HepG2 (cell line): ENCODE results near the gene DENND4A. TPM values are rescaled to one million over a fixed set of nuclear protein-coding genes. Genes with fewer than 3 reads are reported as not detected.

Experiments
- BRD4 ChIP-seq: sonication (generic); formaldehyde crosslinking; IDR thresholded peaks from 2 replicates; pipeline ENCODE4 v1.4.0; 2020; ENCODE audit warnings: missing genetic modification reagents
- EP300 ChIP-seq, 3 experiments: sonication (generic) in 1 of 3; formaldehyde crosslinking in 1 of 3; IDR thresholded peaks; 2 replicates each; pipeline versions ENCODE4 v1.5.1 to v1.6.1; 2011 to 2020; ENCODE audit warnings: low read depth in 2 of 3, low read length in 2 of 3, borderline replicate concordance in 1 of 3, improper control_type of control experiment in 1 of 3, mild to moderate bottlenecking in 1 of 3, missing genetic modification reagents in 1 of 3, moderate library complexity in 1 of 3
- HOXA3 ChIP-seq: sonication (generic); formaldehyde crosslinking; IDR thresholded peaks from 2 replicates; pipeline ENCODE4 v1.5.0; 2020; ENCODE audit warnings: missing genetic modification reagents
- KLF16 ChIP-seq, 2 experiments: sonication (generic) in 1 of 2; formaldehyde crosslinking in 1 of 2; IDR thresholded peaks; 2 replicates each; pipeline versions ENCODE4 v1.6.1 to v1.8.0; 2016 to 2023; ENCODE audit warnings: missing genetic modification reagents in 2 of 2, missing compliant biosample characterization in 1 of 2
- NCOA1 ChIP-seq: sonication (generic); formaldehyde crosslinking; IDR thresholded peaks from 2 replicates; pipeline ENCODE4 v1.9.0; 2021; ENCODE audit warnings: missing genetic modification reagents
- RARA ChIP-seq: IDR thresholded peaks from 2 replicates; pipeline ENCODE4 v1.6.1; 2016; ENCODE audit warnings: missing genetic modification reagents, missing compliant biosample characterization
- RARG ChIP-seq: sonication (generic); formaldehyde crosslinking; IDR thresholded peaks from 2 replicates; pipeline ENCODE4 v1.4.0; 2020; ENCODE audit warnings: low read depth, mild to moderate bottlenecking, missing genetic modification reagents
- RBM22 ChIP-seq: fragments of 200-400 bp; formaldehyde crosslinking; optimal IDR thresholded peaks from 2 replicates; pipeline ENCODE3; 2017; ENCODE audit warnings: mild to moderate bottlenecking, low read length, moderate library complexity
- RFXAP ChIP-seq: sonication (generic); formaldehyde crosslinking; IDR thresholded peaks from 2 replicates; pipeline ENCODE4 v1.4.0; 2020; ENCODE audit warnings: missing genetic modification reagents, borderline replicate concordance
- SRSF9 ChIP-seq: fragments of 200-400 bp; formaldehyde crosslinking; IDR thresholded peaks from 2 replicates; pipeline ENCODE4 v1.6.1; 2018; ENCODE audit warnings: borderline replicate concordance, mild to moderate bottlenecking, low read depth, low read length; ENCODE audit not compliant: insufficient read depth, poor library complexity, severe bottlenecking
- ZNF230 ChIP-seq: sonication (generic); formaldehyde crosslinking; IDR thresholded peaks from 2 replicates; pipeline ENCODE4 v1.4.0; 2020; ENCODE audit warnings: mild to moderate bottlenecking, missing genetic modification reagents
- ZNF563 ChIP-seq: sonication (generic); formaldehyde crosslinking; IDR thresholded peaks from 2 replicates; pipeline ENCODE4 v1.8.0; 2022; ENCODE audit warnings: mild to moderate bottlenecking, moderate library complexity, missing genetic modification reagents
- ZNF713 ChIP-seq: sonication (generic); formaldehyde crosslinking; IDR thresholded peaks from 2 replicates; pipeline ENCODE4 v1.4.0; 2020; ENCODE audit warnings: mild to moderate bottlenecking, missing genetic modification reagents
- ZNF768 ChIP-seq: sonication (generic); formaldehyde crosslinking; IDR thresholded peaks from 2 replicates; pipeline ENCODE4 v1.4.0; 2020; ENCODE audit warnings: missing genetic modification reagents
- ZNF839 ChIP-seq: sonication (generic); formaldehyde crosslinking; IDR thresholded peaks from 2 replicates; pipeline ENCODE4 v1.4.0; 2020; ENCODE audit warnings: missing genetic modification reagents, mild to moderate bottlenecking, borderline replicate concordance
- polyA plus RNA-seq, 8 experiments: library from polyadenylated mRNA; depleted of rRNA in 3 of 8; stranded (reverse) in 7 of 8; unstranded in 1 of 8; fragments of >200 nt; fragmentation: Illumina TruSeq in 4 of 8; extraction: Trizol in 4 of 8; gene quantifications; 2 replicates each; pipeline versions ENCODE4 v1.2.1 to v1.2.3, GENCODE V29; 2011 to 2016; ENCODE audit warnings: low read depth in 4 of 8, missing spikeins in 1 of 8, mixed read lengths in 1 of 8; ENCODE audit not compliant: insufficient read depth in 1 of 8
- total RNA-seq, 5 experiments: library from RNA; depleted of rRNA; stranded (reverse); fragments of >200 nt; fragmentation: Illumina TruSeq; extraction: Trizol; gene quantifications; 2 replicates each; pipeline ENCODE4 v1.2.3, GENCODE V29; 2016; ENCODE audit warnings: low read depth in 1 of 5
- TF ChIP-seq, protein P1 (sequence below): IDR thresholded peaks from 2 replicates; pipeline ENCODE4 v1.6.1; 2016
- TF ChIP-seq, protein P2 (sequence below): sonication (generic); formaldehyde crosslinking; IDR thresholded peaks from 2 replicates; pipeline ENCODE4 v1.4.0; 2020; ENCODE audit warnings: missing genetic modification reagents, mild to moderate bottlenecking, borderline replicate concordance
- TF ChIP-seq, protein P3 (sequence below): sonication (generic); formaldehyde crosslinking; IDR thresholded peaks from 2 replicates; pipeline ENCODE4 v1.8.1; 2023; ENCODE audit warnings: mild to moderate bottlenecking, moderate library complexity, missing genetic modification reagents
- TF ChIP-seq, protein P4 (sequence below): sonication (generic); formaldehyde crosslinking; IDR thresholded peaks from 2 replicates; pipeline ENCODE4 v1.4.0; 2020; ENCODE audit warnings: missing genetic modification reagents
- TF ChIP-seq, protein P5 (sequence below): sonication (generic); formaldehyde crosslinking; conservative IDR thresholded peaks from 2 replicates; pipeline ENCODE4 v1.5.0; 2020; ENCODE audit warnings: missing genetic modification reagents

The DENND4A gene
- total and polyA plus RNA-seq, 2 of the 13 experiments (the other 11 are each of a cell fraction or from before 2014, with no cell fraction given): 13.2 to 18.6 TPM

DNA sequence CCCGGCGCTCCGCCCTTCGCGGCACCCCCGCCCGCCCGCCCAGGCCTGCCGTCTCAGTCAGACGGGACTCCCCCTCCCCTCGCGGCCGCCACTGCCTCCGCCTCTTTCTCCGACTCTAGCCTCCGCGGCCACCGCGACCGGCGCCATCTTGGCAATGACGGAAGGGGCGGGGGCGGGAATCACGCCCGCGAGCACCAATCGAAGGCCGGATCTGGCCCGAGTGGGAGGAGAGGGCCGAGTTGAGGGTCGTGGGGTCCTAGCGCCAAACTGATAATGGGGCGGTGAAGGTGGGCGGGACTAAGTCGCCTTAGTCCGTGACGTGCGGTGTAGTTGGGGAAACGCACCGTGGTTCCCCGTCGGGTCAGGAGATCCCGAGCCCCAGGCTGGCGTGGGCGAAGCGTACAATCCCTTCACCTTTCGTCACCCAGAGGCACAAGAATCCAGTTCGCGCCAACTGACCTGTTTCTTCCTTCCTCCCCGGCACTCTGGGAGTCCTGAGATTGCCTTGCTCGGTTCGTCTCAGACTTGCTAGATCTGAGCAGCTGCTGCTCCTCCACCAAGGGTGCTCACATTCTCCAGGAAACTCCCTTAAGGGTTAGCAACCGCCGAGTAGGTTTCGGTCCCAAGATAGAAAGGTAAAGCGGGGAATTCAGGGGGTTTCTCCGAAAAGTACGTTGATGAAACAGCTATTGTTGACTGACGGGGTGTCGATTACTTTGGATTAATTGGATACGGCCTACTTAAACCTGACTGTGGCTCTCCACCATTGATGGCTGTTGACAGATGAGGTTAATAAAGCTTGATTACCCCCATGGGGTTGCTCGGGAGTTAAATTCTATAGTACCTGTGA, at the start of gene DENND4A (continued):
- TF ChIP-seq, protein P1, sequence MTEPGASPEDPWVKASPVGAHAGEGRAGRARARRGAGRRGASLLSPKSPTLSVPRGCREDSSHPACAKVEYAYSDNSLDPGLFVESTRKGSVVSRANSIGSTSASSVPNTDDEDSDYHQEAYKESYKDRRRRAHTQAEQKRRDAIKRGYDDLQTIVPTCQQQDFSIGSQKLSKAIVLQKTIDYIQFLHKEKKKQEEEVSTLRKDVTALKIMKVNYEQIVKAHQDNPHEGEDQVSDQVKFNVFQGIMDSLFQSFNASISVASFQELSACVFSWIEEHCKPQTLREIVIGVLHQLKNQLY (CRISPR knock-in tag): 0 out of 2 replicates have a peak, but pooled peaks have one; percentile 62
- peak; percentile 88 for TF ChIP-seq RFXAP (CRISPR knock-in tag)
- TF ChIP-seq SRSF9: no peak
- peak; percentile 93; the same call in 1 of the 2 replicates for TF ChIP-seq ZNF713 (CRISPR knock-in tag)
- peak; percentile 55; the same call in 1 of the 2 replicates for TF ChIP-seq RARA (CRISPR knock-in tag)
- TF ChIP-seq NCOA1 (CRISPR knock-in tag): no peak
- 0 out of 2 replicates have a peak, but pooled peaks have one; percentile 47 for TF ChIP-seq BRD4 (CRISPR knock-in tag)
- TF ChIP-seq ZNF230 (CRISPR knock-in tag): no peak; the same call in 1 of the 2 replicates
- 0 out of 2 replicates have a peak, but pooled peaks have one; percentile 78 for TF ChIP-seq RARG (CRISPR knock-in tag)
- TF ChIP-seq, protein P2, sequence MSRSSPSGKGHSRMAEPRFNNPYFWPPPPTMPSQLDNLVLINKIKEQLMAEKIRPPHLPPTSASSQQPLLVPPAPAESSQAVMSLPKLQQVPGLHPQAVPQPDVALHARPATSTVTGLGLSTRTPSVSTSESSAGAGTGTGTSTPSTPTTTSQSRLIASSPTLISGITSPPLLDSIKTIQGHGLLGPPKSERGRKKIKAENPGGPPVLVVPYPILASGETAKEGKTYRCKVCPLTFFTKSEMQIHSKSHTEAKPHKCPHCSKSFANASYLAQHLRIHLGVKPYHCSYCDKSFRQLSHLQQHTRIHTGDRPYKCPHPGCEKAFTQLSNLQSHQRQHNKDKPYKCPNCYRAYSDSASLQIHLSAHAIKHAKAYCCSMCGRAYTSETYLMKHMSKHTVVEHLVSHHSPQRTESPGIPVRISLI (CRISPR knock-in tag): peak; percentile 55; the same call in 1 of the 2 replicates
- peak; percentile 97 for TF ChIP-seq HOXA3 (CRISPR knock-in tag)
- peak in 1 of 2 experiments; percentile 76; a peak in 2 of 4 replicates for TF ChIP-seq KLF16 (CRISPR knock-in tag; IDR thresholded peaks at IDR 0.05)
- TF ChIP-seq, protein P3, sequence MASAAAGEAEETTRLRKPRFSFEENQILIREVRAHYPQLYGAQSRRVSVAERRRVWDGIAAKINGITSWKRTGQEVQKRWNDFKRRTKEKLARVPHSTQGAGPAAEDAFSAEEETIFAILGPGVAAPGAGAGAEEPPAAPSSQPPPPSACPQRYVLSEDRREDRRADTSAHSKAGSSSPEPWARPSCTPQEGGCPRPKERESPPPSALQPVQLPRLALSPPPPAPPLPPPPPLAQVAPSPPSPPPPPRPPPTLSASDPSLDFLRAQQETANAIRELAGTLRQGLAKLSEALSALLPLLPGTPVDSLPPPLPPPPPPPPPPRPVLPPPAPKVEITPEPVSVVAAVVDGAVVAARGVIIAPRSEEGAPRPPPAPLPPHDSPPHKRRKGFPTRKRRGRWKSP (CRISPR knock-in tag): 0 out of 2 replicates have a peak, but pooled peaks have one; percentile 12
- TF ChIP-seq ZNF563 (CRISPR knock-in tag): no peak
- 0 out of 2 replicates have a peak, but pooled peaks have one; percentile 35 for TF ChIP-seq ZNF839
- TF ChIP-seq, protein P4, sequence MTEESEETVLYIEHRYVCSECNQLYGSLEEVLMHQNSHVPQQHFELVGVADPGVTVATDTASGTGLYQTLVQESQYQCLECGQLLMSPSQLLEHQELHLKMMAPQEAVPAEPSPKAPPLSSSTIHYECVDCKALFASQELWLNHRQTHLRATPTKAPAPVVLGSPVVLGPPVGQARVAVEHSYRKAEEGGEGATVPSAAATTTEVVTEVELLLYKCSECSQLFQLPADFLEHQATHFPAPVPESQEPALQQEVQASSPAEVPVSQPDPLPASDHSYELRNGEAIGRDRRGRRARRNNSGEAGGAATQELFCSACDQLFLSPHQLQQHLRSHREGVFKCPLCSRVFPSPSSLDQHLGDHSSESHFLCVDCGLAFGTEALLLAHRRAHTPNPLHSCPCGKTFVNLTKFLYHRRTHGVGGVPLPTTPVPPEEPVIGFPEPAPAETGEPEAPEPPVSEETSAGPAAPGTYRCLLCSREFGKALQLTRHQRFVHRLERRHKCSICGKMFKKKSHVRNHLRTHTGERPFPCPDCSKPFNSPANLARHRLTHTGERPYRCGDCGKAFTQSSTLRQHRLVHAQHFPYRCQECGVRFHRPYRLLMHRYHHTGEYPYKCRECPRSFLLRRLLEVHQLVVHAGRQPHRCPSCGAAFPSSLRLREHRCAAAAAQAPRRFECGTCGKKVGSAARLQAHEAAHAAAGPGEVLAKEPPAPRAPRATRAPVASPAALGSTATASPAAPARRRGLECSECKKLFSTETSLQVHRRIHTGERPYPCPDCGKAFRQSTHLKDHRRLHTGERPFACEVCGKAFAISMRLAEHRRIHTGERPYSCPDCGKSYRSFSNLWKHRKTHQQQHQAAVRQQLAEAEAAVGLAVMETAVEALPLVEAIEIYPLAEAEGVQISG (CRISPR knock-in tag): peak; percentile 80
- TF ChIP-seq, protein P5, sequence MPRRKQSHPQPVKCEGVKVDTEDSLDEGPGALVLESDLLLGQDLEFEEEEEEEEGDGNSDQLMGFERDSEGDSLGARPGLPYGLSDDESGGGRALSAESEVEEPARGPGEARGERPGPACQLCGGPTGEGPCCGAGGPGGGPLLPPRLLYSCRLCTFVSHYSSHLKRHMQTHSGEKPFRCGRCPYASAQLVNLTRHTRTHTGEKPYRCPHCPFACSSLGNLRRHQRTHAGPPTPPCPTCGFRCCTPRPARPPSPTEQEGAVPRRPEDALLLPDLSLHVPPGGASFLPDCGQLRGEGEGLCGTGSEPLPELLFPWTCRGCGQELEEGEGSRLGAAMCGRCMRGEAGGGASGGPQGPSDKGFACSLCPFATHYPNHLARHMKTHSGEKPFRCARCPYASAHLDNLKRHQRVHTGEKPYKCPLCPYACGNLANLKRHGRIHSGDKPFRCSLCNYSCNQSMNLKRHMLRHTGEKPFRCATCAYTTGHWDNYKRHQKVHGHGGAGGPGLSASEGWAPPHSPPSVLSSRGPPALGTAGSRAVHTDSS (CRISPR knock-in tag): no peak
- no peak for TF ChIP-seq RBM22
- TF ChIP-seq ZNF768 (CRISPR knock-in tag): 0 out of 2 replicates have a peak, but pooled peaks have one; percentile 18
- TF ChIP-seq EP300 (IDR thresholded peaks at IDR 0.05; ENCODE audit: low read depth in 2 of 2, low read length in 2 of 2): 0 out of 4 replicates have a peak, but pooled peaks of 1 of the 2 experiments have one; percentile 3
- TF ChIP-seq EP300 (CRISPR knock-in tag; IDR thresholded peaks at IDR 0.05; ENCODE audit: borderline replicate concordance): no peak
